Fibroblast of lung (primary cell): Measurements from ENCODE around the gene TPP2. TPM values are rescaled to one million over a fixed set of nuclear protein-coding genes. Genes with fewer than 3 reads are reported as not detected.

Experiments used
- DNase-seq, 2 donors: peaks; one replicate each; pipeline versions ENCODE4 v3.0.0 to v3.0.0-alpha.2; 2010; ENCODE audit warnings: low read depth in 2 of 2
- H2AFZ ChIP-seq: 2 replicates; pipeline ENCODE4 v1.5.1; 2012; ENCODE audit warnings: low read length, control low read depth, inconsistent platforms
- H3K27ac ChIP-seq: 2 replicates; pipeline ENCODE4 v1.5.1; 2011; ENCODE audit warnings: low read length, control low read depth; ENCODE audit not compliant: insufficient read depth
- H3K27me3 ChIP-seq: 2 replicates; pipeline ENCODE4 v1.5.1; 2011; ENCODE audit warnings: mild to moderate bottlenecking, low read length; ENCODE audit not compliant: control insufficient read depth, insufficient read depth
- H3K36me3 ChIP-seq: 2 replicates; pipeline ENCODE4 v1.5.1; 2011; ENCODE audit warnings: low read length; ENCODE audit not compliant: control insufficient read depth, insufficient read depth
- H3K4me1 ChIP-seq: 2 replicates; pipeline ENCODE4 v1.5.1; 2011; ENCODE audit warnings: low read length; ENCODE audit not compliant: control insufficient read depth, insufficient read depth; ENCODE audit errors: extremely low read depth
- H3K4me2 ChIP-seq: 2 replicates; pipeline ENCODE4 v1.5.1; 2011; ENCODE audit warnings: low read length, control low read depth; ENCODE audit not compliant: insufficient read depth; ENCODE audit errors: extremely low read depth
- H3K4me3 ChIP-seq, 4 experiments: fragments of 200-600 bp in 1 of 4; sonication (generic) in 1 of 4; replicated peaks in 1 of 4; 2 replicates each; pipeline ENCODE4 v1.5.1; 2011 to 2016; ENCODE audit warnings: low read length in 4 of 4, low read depth in 3 of 4, mild to moderate bottlenecking in 3 of 4, control low read depth in 2 of 4, inconsistent platforms in 1 of 4, mixed read lengths in 1 of 4; ENCODE audit not compliant: insufficient read depth in 1 of 4; ENCODE audit errors: control extremely low read depth in 1 of 4
- H3K79me2 ChIP-seq: 2 replicates; pipeline ENCODE4 v1.5.1; 2012; ENCODE audit warnings: mild to moderate bottlenecking, low read length, inconsistent platforms; ENCODE audit not compliant: control insufficient read depth, insufficient read depth
- H3K9ac ChIP-seq: 2 replicates; pipeline ENCODE4 v1.5.1; 2011; ENCODE audit warnings: mild to moderate bottlenecking, low read length, control low read depth; ENCODE audit not compliant: insufficient read depth
- H3K9me3 ChIP-seq: 2 replicates; pipeline ENCODE4 v1.5.1; 2012; ENCODE audit warnings: low read depth, low read length; ENCODE audit not compliant: control insufficient read depth, insufficient read depth
- H4K20me1 ChIP-seq: 2 replicates; pipeline ENCODE4 v1.5.1; 2011; ENCODE audit warnings: low read length; ENCODE audit not compliant: control insufficient read depth, insufficient read depth; ENCODE audit errors: extremely low read depth
- CTCF ChIP-seq, 2 donors: IDR thresholded peaks in 1 of 2; conservative IDR thresholded peaks in 1 of 2; 1 replicate in 1 of 2; 2 replicates in 1 of 2; pipeline ENCODE4 v1.5.1; 2011 to 2012; ENCODE audit warnings: low read length in 2 of 2, control low read depth in 1 of 2, inconsistent platforms in 1 of 2, low read depth in 1 of 2, mild to moderate bottlenecking in 1 of 2
- EZH2 ChIP-seq: IDR thresholded peaks from 2 replicates; pipeline ENCODE4 v1.5.1; 2012; ENCODE audit warnings: low read length, control low read depth, mild to moderate bottlenecking; ENCODE audit errors: missing control alignments
- polyA plus RNA-seq, 2 donors: library from polyadenylated mRNA; depleted of rRNA in 1 of 2; stranded (reverse) in 1 of 2; unstranded in 1 of 2; fragments of >200 nt; gene quantifications; 2 replicates each; pipeline ENCODE4 v1.2.1, GENCODE V29; 2011 to 2012; ENCODE audit warnings: missing spikeins in 1 of 2
- total RNA-seq: library from RNA; depleted of rRNA; stranded (reverse); fragments of >200 nt; gene quantifications from 2 replicates; pipeline ENCODE4 v1.2.1, GENCODE V29; 2014

The TPP2 gene
- total and polyA plus RNA-seq, 2 donors (not counting 1 experiment from before 2014, with no cell fraction given) = 45.0 to 60.3 TPM

DNA sequence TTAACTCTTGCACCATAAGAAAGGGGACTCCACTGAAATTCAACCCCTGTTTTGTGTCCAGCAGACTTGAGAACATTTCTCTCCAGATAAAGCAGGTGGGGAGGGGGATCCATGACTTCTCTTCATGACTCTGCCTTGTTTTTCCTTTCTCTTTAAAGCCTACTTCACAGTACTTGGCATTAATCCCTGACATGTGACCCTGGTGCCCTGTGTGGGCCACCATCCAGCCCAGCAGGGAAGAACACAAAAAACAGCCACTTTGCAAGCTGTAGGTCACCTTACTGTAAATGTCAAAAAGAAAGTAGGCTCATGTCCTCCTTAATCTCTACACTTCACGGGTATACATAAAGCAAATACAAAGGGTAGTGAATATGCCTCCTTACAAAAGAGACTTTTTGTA is 30.3 kb upstream of the TPP2 start:
- Histone ChIP-seq H3K27me3 (no peaks in the 10 kb centered on the region), H3K4me1 (no peaks in the 10 kb centered on the region), H3K79me2 (no peaks in the 10 kb centered on the region), H3K9me3 (no peaks in the 10 kb centered on the region), H3K4me2 (no peak overlapping the region), H3K27ac (no peak overlapping the region), H3K4me3 (no peak overlapping the region), H2AFZ (no peak overlapping the region), H3K36me3 (no peaks in the 10 kb centered on the region), H4K20me1 (no peaks in the 10 kb centered on the region), H3K9ac (no peak overlapping the region)
- TF ChIP-seq EZH2 (no peak), CTCF (conservative IDR thresholded peaks at IDR 0.05 in 1 of 2, IDR thresholded peaks at IDR 0.05 in 1 of 2; ENCODE audit: low read depth in 1 of 2, low read length in 2 of 2) (no peak)
- no peak for DNase-seq

DNA sequence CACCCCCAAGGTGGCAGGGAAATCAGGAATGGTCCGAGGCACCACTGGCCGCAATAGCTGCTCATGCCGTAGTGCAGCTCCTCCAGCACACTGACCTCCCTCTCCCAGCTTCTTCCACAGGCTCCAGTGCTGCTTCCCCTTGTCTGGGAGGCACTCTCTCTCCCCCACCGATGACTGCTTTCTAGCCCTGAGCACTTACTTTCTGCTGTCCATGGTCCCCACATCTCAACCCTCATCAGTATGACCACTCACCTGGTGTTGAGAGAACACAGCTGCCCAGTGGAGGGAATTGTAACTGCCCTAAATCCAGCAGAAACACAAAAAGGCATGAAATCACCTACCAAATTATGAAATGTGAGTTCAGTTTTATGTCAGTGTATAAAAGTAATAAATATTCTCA is 28.9 kb upstream of the TPP2 start:
- no peak overlapping the region for H3K27ac ChIP-seq
- TF ChIP-seq CTCF (conservative IDR thresholded peaks at IDR 0.05 in 1 of 2, IDR thresholded peaks at IDR 0.05 in 1 of 2; ENCODE audit: low read depth in 1 of 2, low read length in 2 of 2) (no peak), EZH2 (no peak)
- no peak overlapping the region for H2AFZ ChIP-seq
- H3K4me1 ChIP-seq = no peaks in the 10 kb centered on the region
- no peaks in the 10 kb centered on the region for H4K20me1 ChIP-seq
- no peak overlapping the region for H3K4me2 ChIP-seq
- no peaks in the 10 kb centered on the region for H3K9me3 ChIP-seq
- no peaks in the 10 kb centered on the region for H3K36me3 ChIP-seq
- no peak for DNase-seq
- H3K79me2 ChIP-seq = no peaks in the 10 kb centered on the region
- H3K9ac ChIP-seq = no peak overlapping the region
- H3K27me3 ChIP-seq = no peaks in the 10 kb centered on the region
- H3K4me3 ChIP-seq = no peak overlapping the region

GRCh38 chr13:102569488-102569887 is 27.3 kb upstream of the TPP2 start:
- H3K9ac ChIP-seq = no peak overlapping the region
- DNase-seq = peak; percentile 21 to 65
- H3K4me1 ChIP-seq = no peaks in the 10 kb centered on the region
- no peak for TF ChIP-seq CTCF (conservative IDR thresholded peaks at IDR 0.05 in 1 of 2, IDR thresholded peaks at IDR 0.05 in 1 of 2; ENCODE audit: low read depth in 1 of 2, low read length in 2 of 2)
- no peak for TF ChIP-seq EZH2
- H3K4me3 ChIP-seq = no peak overlapping the region
- H4K20me1 ChIP-seq = no peaks in the 10 kb centered on the region
- no peaks in the 10 kb centered on the region for H3K27me3 ChIP-seq
- H3K9me3 ChIP-seq = no peaks in the 10 kb centered on the region
- H3K4me2 ChIP-seq = peak overlapping the region; percentile 11
- H3K27ac ChIP-seq = no peak overlapping the region
- no peaks in the 10 kb centered on the region for H3K36me3 ChIP-seq
- no peak overlapping the region for H2AFZ ChIP-seq
- no peaks in the 10 kb centered on the region for H3K79me2 ChIP-seq
